Thyroid gland (tissue), 4 donors: ENCODE results near the gene PPP3CB.

Experiments used
- CTCF ChIP-seq, 6 experiments: fragments of 200-600 bp in 3 of 6; fragments of 450-650 bp in 3 of 6; sonication (generic) in 3 of 6; IDR thresholded peaks; one replicate each; pipeline ENCODE4 v1.5.1; 2016 to 2019; ENCODE audit warnings: antibody characterized with exemption in 6 of 6, mild to moderate bottlenecking in 2 of 6, inconsistent platforms in 1 of 6, moderate library complexity in 1 of 6
- POLR2A ChIP-seq, 2 donors: fragments of 450-650 bp; IDR thresholded peaks; one replicate each; pipeline ENCODE4 v1.6.1; 2017; ENCODE audit warnings: antibody characterized with exemption in 2 of 2, mild to moderate bottlenecking in 2 of 2, moderate library complexity in 1 of 2

- TF ChIP-seq CTCF (IDR thresholded peaks at IDR 0.05) (no peak), POLR2A (IDR thresholded peaks at IDR 0.05) (no peak)
These were observed at the start of gene PPP3CB for GRCh38 chr10:73495884-73496674.
